ENCODE measurements around the gene ITPRIP.

The ITPRIP gene

DNA sequence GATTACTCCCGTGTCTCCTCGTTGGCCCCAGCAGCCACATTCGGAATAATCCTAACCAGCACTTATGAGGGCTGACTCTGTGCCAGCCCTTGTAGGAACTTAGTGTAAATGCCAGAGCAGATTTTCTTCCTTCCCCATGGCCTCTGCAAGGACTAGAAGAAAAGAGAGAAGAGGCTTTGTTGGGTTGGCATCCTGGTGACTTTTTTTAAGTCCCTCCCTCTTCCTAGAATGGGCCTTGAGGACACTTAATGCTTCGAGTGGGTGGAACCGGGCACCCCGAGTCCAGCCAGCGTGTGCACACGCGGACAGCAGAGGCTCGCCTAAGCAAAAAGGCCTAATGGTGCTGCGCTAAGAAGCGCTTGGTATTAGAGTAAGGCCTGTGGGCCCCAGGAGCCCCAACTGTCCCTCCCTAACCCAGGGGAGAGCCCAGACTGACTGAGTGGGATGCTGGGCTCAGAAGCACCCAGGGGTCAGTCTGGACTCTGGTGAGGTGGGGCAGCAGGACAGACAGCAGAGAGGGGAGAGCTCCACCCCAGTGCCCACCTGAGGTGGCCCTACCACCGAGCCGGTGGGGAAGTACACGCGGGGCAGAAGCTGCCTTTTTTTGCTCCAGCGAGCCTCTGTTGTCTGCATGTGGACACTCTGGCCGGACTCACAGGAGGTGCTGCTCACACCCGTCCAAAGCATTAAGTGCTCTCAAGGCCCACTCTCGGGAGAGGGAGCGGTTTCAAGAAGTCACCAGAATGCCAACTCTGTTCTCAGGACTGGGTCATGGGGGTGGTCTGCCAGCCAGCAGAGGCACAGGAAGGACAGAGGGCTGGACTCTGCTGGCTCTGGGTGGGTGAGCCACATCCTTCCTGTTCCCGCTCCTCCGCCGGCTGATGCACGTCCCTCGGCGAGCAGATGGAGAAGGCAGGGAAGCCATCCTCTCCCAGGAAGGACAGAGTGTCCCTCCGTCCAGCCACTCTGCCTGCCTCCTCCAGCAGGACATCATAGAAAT, 12.5 kb downstream of the ITPRIP start:
- TF ChIP-seq, protein P1, sequence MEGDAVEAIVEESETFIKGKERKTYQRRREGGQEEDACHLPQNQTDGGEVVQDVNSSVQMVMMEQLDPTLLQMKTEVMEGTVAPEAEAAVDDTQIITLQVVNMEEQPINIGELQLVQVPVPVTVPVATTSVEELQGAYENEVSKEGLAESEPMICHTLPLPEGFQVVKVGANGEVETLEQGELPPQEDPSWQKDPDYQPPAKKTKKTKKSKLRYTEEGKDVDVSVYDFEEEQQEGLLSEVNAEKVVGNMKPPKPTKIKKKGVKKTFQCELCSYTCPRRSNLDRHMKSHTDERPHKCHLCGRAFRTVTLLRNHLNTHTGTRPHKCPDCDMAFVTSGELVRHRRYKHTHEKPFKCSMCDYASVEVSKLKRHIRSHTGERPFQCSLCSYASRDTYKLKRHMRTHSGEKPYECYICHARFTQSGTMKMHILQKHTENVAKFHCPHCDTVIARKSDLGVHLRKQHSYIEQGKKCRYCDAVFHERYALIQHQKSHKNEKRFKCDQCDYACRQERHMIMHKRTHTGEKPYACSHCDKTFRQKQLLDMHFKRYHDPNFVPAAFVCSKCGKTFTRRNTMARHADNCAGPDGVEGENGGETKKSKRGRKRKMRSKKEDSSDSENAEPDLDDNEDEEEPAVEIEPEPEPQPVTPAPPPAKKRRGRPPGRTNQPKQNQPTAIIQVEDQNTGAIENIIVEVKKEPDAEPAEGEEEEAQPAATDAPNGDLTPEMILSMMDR (IDR thresholded peaks at IDR 0.05) = no peak
- Histone ChIP-seq H3K27ac (peak overlapping the region; percentile 55 to 90), H3K4me3 (peak overlapping the region; percentile 51)
- DNase-seq (ENCODE audit: low spot score) = no peak

DNA sequence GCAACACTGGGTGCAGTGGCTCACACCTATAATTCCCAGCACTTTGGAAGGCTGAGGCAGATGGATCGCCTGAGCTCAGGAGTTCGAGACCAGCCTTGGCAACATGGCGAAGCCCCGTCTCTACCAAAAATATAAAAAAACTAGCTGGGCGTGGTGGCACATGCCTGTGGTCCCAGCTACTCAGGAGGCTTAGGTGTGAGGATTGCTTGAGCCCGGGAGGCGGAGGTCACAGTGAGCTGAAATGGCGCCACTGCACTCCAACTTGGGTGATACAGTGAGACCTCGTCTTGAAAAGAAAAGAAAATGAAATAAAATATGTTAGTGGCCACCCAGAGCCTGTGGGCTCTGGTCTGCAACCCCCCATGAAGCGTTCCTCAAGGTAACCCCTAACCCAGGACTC, 13.3 kb downstream of the ITPRIP start:
- TF ChIP-seq, protein P1 (IDR thresholded peaks at IDR 0.05) = no peak
- DNase-seq (ENCODE audit: low spot score) = no peak
- H3K4me3 ChIP-seq = no peak overlapping the region
- H3K27ac ChIP-seq = peak overlapping the region in 1 of 2 donors; percentile 90

DNA sequence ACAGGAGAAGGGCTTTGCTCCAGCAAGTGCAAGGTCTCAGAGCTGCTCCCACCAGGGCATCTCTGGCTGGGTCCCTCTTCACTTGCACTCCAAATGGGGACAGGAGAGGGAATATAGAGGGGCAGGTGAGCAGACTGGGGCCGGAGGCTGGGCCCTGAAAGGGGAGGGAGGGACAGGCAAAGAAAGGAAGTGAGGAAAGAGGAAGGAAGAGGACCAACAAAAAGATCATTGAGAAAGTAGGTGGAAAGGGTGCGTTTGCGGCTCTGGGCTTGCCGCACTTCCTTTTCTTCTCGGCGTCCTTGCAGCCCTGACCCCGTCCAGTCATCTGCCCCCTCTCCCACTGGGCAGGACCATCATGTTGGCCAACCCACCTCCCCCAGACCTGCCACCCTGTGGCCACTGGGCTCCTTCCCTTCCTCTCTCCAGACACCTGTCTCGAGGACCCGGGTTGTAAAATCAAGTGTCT, 14.0 kb downstream of the ITPRIP start:
- TF ChIP-seq, protein P1 (IDR thresholded peaks at IDR 0.05) = no peak
- DNase-seq (ENCODE audit: low spot score) = peak; percentile 77
- Histone ChIP-seq H3K27ac (peak overlapping the region in 1 of 2 donors; percentile 90), H3K4me3 (no peak overlapping the region)

DNA sequence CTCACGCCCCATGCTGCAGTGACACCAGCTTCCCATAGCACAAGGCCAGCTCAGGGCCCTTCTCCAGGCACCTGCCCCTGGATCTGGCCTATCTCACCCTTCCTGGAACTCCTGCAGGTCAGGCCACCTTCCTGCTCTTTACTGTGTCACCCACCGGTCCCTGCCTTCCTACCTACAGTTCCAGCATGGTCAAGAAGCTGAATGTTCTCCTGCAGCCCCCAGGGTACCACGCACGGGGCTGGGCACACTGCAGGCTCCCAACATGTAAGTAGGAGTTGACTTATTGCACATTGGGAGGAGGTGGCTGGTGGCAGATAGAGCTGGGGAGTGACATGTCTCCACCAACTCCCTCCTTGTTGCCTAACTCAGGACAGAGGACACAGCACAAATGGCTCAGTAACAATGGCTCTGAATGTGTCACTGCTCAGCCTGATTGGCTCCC, 14.5 kb downstream of the ITPRIP start:
- Histone ChIP-seq H3K4me3 (no peak overlapping the region), H3K27ac (peak overlapping the region in 1 of 2 donors; percentile 90)
- no peak for DNase-seq (ENCODE audit: low spot score)
- TF ChIP-seq, protein P1 (IDR thresholded peaks at IDR 0.05) = no peak

DNA sequence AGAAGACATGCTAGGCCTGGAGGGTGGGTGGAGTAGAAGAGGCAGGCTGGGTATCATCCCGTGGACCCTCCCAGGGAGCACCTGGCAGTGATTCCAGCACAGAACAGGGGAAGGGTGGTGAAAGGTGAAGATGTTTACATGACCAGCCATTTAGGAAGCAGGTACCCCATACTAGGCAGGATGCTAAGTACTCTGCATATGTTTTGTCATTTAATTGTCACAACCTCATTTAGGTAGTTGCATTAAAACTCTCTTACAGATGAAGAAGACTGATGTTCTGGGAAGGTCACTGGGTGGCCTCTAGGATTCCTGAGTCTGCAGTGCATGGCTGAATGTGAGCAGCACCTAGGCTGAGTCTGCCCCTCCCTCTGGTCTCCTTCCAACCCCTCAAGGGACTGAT, 15.2 kb downstream of the ITPRIP start:
- DNase-seq (ENCODE audit: low spot score) = no peak
- Histone ChIP-seq H3K4me3 (no peak overlapping the region), H3K27ac (peak overlapping the region in 1 of 2 donors; percentile 90)
- TF ChIP-seq, protein P1 (IDR thresholded peaks at IDR 0.05) = no peak

DNA sequence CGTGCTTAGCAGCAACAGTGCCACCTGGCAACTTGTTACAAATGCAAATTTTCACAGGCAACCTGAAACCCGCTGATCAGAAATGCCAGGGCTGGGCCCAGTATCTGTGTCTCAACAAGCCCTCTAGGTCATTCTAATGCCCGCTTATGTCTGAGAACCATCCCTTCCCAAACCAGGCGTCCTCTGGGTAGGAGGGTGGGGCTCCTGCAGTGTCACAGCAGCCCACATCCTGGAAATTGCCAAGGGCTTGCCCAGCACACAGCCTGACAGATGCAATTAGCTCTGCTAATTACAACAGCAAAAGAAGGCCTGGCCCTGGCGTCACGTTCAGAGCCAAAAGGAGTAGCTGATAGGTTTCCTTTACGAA, 15.9 kb downstream of the ITPRIP start:
- TF ChIP-seq, protein P1 (IDR thresholded peaks at IDR 0.05) = no peak
- peak overlapping the region; percentile 23 for H3K4me3 ChIP-seq
- peak overlapping the region; percentile 34 to 90 for H3K27ac ChIP-seq
- DNase-seq (ENCODE audit: low spot score) = no peak
